GM19452 (cell line): ENCODE results near the gene RHCE.
"Not testable (repeated sequence)": the region's sequence is repeated elsewhere in the genome, so short reads cannot be mapped to it uniquely, and the experiment has no call there.

Source experiments
- ATAC-seq: cut with Tn5 transposase; IDR thresholded peaks from one replicate; pipeline ENCODE4 v1.9.1; 2021; ENCODE audit not compliant: unreplicated experiment

Gene RHCE

DNA sequence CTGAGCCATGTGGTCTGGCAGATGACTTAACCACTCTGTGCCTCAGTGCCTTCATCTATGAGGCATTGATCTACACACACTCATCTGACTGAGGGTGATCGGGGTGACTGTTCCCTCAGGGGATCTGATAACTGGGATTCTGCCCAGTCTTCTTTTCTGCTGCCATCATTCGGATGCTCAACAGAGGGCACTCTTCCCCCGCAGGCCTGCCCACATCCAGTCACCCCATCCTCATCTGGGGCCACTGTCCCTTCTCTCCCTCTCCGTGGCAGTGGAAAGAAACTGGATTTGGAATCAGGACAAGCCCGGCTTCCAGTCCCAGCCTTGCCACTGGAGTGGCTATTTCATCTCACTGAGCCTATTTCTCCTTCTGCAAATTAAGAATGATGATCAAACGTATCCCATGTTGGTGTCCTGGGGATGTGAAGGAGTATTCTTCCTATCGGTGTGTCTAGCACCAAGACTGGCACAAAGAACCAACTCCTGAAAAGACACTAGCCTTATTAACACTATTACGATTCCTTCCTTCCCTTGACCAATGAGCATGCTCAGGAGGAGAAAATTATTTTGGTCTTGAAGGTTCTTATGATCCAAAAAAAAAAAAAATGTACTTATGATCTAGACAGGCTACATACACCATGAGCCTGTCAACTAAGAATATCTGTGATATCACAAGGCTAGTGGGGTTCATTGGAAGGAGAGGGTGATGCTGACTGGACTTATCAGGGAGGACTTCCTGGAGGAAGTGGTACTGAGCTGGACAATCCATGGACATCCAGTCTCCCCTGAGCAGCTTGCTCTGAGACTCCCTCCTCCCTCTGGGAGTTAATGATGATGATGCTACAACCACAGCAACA lies 17.4 kb downstream of the RHCE start:
- ATAC-seq: not testable (repeated sequence)

- not testable (repeated sequence) for ATAC-seq
Observed at GRCh38 chr1:25398079-25398478, 22.5 kb downstream of the RHCE start.

- ATAC-seq: not testable (repeated sequence)
Observed at GRCh38 chr1:25397549-25397948, 23.1 kb downstream of the RHCE start.

DNA sequence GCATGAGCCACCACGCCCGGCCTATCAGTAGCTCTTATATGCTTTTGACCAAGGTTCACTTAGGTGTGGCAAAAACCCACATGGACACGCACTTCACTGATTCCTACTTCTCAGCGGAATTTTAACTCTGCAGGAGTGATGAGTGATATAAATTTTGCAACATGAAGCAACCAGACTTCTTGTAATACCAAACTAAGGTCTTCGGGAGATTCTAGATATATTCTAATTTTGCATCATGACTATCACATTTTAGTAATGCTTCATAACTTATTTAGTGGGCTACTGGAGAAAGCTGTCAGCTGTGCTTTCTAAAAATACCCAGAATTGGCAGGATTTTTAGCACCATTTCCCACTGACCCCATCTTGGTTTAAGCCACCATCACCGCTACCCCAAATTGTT lies 27.8 kb downstream of the RHCE start:
- no peak for ATAC-seq

DNA sequence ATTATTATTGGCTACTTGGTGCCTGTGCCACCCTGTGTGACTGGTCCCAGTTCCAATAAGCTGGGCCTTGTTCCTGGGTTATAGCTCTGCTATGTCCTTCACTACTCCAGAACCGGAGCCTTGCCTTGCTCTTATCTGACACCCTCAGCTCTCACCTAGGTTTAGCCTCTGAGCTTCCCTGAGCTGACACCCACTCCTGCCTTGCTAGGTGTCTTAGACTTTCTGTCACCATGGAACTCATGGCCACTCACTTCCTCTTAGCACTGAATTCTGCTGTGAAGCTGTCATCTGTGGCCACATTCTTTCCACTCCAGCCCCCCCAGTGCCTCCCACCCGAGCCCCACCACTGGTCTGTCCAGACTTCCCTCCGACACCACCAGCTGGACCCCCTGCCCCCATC lies 30.9 kb downstream of the RHCE start:
- not testable (repeated sequence) for ATAC-seq

DNA sequence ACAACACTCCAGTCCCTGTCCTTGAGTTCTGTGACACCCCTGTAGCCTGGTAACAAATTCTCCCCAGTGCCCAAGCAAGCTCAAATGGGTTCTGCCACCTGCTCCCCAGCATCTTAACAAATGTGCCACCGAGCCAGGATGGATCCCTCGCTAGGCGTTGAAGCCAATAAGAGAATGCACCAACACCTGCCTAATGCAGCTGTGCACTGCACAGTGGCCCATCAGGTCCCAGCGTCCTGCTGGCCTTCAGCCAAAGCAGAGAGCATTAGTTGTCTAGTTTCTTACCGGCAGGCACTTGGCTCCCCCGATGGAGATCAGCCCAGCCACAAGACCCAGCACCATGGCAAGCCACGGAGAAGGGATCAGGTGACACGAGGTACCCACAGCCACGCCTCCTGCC lies 31.9 kb downstream of the RHCE start:
- not testable (repeated sequence) for ATAC-seq

DNA sequence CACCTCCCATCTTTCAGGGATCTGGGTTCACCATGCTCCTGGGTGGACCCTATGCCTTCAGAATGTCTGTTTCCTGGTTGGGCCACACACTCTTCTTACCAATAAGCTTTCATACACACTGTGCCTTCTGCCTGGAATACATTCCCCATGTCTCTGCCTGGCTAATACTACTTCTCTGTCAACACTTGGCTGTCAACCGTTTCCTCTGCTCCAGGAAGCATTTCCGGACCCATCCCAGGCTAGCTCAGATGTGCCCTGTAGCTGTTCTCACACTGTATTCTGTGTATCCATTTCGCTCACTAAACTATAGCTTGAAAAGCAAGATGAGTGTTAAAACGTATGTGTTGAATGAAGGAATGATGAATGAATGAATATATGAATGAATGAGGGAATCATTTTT lies 33.5 kb downstream of the RHCE start:
- not testable (repeated sequence) for ATAC-seq

GRCh38 chr1:25383875-25384274 lies 36.8 kb downstream of the RHCE start:
- not testable (repeated sequence) for ATAC-seq

DNA sequence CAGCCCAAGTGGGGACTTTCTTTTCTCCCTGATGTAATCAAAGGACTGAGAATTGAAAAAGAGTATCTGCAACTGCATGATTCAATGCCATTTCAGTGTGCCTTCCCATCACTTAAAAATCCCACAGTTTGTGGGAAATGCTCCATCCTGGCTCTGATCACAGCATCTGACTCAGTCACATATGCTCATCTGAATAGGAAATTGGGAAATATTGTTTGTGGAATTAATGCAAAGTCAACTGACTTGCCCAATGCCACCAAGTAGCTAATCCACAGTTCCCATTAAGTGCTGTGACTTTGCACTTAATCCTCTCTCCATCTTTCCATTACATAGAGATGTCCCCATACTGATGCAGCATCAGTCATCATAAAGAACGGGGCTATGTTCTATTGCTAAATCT lies 37.5 kb downstream of the RHCE start:
- not testable (repeated sequence) for ATAC-seq

DNA sequence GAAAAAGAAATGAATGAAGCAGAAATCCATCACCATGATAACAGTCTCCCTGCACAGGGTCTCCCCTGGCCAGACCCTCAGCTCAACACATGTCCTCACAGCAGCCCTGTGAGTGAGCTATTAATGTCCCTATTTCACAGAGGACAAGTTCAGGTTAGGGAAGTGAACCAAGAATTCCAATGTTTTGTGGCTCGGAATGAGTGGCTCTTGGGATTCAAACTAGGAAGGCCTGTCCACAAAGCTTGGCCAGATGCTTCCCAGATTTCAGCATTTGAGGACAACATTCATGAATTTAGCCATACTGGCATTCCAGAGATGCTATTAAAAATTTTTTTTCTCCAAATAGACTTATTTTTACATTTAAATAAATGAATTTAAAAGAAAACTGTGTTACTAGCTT lies 38.1 kb downstream of the RHCE start:
- not testable (repeated sequence) for ATAC-seq

- not testable (repeated sequence) for ATAC-seq
Observed at GRCh38 chr1:25378367-25378766, 42.3 kb downstream of the RHCE start.

GRCh38 chr1:25371757-25372156 lies 48.9 kb downstream of the RHCE start:
- ATAC-seq: not testable (repeated sequence)

DNA sequence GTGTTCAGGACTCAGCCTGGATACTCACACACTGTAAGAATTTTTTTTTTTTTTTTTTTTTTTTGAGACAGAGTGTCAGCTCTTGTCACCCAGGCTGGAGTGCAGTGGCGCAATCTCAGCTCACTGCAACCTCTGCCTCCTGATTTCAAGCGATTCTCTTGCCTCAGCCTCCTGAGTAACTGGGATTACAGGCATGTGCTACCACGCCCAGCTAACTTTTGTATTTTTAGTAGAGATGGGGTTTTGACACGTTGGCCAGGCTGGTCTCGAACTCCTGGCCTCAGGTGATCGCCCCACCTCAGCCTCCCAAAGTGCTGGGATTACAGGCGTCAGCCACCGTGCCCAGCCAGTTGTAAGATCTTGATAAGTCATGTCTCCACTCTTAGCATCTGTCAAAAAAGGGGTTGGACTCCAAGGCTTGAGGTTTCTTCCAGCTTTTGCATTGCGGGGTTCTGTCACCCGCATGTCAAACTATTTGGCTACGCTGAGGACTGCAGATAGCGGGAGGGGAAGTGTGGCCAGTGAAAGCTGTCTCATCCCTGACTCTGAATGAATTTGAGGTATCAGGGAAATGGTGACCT lies 50.8 kb downstream of the RHCE start:
- ATAC-seq: not testable (repeated sequence)

GRCh38 chr1:25369241-25369640 lies 51.4 kb downstream of the RHCE start:
- ATAC-seq: no peak

DNA sequence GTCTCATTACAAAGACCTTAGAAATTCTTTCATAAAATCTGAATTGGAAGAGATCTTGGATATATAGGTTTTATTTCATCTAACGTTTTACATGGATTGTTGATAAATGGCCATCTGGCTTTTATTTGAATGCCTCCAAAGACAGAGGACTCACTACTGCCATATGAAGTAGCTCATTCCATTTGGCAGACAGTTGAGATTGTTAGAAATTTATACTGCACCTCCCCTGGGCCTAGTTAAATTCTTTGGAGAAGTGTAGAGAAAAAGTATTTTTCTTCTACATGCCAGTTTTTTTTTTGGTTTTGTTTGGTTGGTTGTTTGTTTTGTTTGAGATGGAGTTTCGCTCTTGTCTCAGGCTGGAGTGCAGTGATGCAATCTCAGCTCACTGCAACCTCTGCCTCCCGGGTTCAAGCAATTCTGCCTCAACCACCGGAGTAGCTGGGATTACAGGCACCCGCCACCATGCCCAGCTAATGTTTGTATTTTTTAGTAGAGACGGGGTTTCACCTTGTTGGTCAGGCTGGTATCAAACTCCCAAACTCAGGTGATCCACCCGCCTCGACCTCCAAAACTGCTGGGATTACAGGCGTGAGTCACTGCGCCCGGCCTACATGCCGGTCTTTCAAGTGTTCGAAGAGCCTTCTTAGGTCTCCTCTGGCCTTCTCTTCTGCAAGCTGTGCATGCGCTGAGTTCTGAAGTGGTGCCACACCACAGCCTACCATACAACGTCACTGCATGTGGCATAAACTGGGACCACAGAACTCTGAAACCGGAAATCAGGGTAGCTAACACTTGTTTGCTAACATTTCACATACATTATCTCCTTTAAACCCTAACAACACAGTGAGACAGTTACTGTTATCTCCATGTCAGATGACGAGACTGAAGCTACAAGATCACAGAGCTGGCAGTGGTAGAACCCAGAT lies 57.7 kb downstream of the RHCE start:
- ATAC-seq: not testable (repeated sequence)

- ATAC-seq: no peak
Observed at GRCh38 chr1:25361901-25362300, 58.7 kb downstream of the RHCE start.

GRCh38 chr1:25360596-25361581 lies 59.7 kb downstream of the RHCE start:
- no peak for ATAC-seq

- no peak for ATAC-seq
Observed at GRCh38 chr1:25356848-25357247, 63.8 kb downstream of the RHCE start.

DNA sequence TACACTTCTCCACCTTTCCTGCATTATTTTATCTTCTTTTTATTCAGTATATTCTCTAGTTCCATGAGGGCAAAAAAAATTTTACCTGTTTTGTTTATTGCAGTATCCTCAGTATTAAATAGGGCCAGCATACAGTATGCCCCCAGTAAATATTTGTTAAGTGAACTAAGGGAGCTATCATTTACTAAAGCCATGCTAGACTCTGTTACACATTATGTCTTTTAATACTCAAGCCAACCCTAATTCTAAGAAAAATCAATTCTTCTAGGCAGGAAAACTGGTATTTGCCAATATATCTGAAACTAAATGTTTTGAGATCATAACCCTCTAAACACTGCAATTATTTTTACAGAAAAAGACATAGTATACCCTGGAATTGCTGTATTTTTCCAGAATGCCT lies 64.2 kb downstream of the RHCE start:
- ATAC-seq: no peak

GRCh38 chr1:25355841-25356395 lies 64.7 kb downstream of the RHCE start:
- ATAC-seq: no peak
